Astrocyte (in vitro differentiated cells and primary cell): ENCODE results near the gene EFNA5. TPM values are rescaled to one million over a fixed set of nuclear protein-coding genes. Genes with fewer than 3 reads are reported as not detected.
"Not testable (repeated sequence)": the region's sequence is repeated elsewhere in the genome, so short reads cannot be mapped to it uniquely, and the experiment has no call there.

Source experiments
- DNase-seq: peaks from one replicate; pipeline ENCODE4 v3.0.0-alpha.2; 2010; ENCODE audit warnings: low read depth
- FAIRE-seq: peaks from 2 replicates; lab custom pipeline; 2011; peaks lifted over from hg19 to GRCh38; lab: Jason Lieb, UNC
- H2AFZ ChIP-seq: 2 replicates; pipeline ENCODE4 v1.6.0; 2012; ENCODE audit warnings: low read depth, low read length, inconsistent platforms
- H3K27ac ChIP-seq: 2 replicates; pipeline ENCODE4 v1.5.1; 2011; ENCODE audit warnings: low read depth, low read length, inconsistent platforms
- H3K27me3 ChIP-seq: 2 replicates; pipeline ENCODE4 v1.6.0; 2011; ENCODE audit warnings: low read length, inconsistent platforms; ENCODE audit not compliant: insufficient read depth
- H3K36me3 ChIP-seq: 2 replicates; pipeline ENCODE4 v1.5.1; 2011; ENCODE audit warnings: low read length, inconsistent platforms; ENCODE audit not compliant: insufficient read depth
- H3K4me1 ChIP-seq: 2 replicates; pipeline ENCODE4 v1.5.1; 2011; ENCODE audit warnings: low read length, inconsistent platforms; ENCODE audit not compliant: insufficient read depth
- H3K4me2 ChIP-seq: 2 replicates; pipeline ENCODE4 v1.6.0; 2012; ENCODE audit warnings: low read length, inconsistent platforms
- H3K4me3 ChIP-seq: 2 replicates; pipeline ENCODE4 v1.5.1; 2011; ENCODE audit warnings: low read depth, mild to moderate bottlenecking, low read length, inconsistent platforms; ENCODE audit not compliant: insufficient read depth
- H3K79me2 ChIP-seq: 2 replicates; pipeline ENCODE4 v1.6.0; 2012; ENCODE audit warnings: mild to moderate bottlenecking, low read length, inconsistent platforms; ENCODE audit not compliant: insufficient read depth
- H3K9ac ChIP-seq: 2 replicates; pipeline ENCODE4 v1.6.0; 2012; ENCODE audit warnings: mild to moderate bottlenecking, low read length, inconsistent platforms
- H3K9me3 ChIP-seq: 2 replicates; pipeline ENCODE4 v1.5.1; 2012; ENCODE audit warnings: low read depth, mild to moderate bottlenecking, low read length, inconsistent platforms; ENCODE audit not compliant: insufficient read depth
- H4K20me1 ChIP-seq: 2 replicates; pipeline ENCODE4 v1.6.0; 2012; ENCODE audit warnings: low read length, inconsistent platforms; ENCODE audit not compliant: insufficient read depth
- H3K27ac Mint-ChIP-seq: one replicate; pipeline ENCODE4 v1.8.0; 2021; ENCODE audit warnings: mild to moderate bottlenecking, mixed read lengths; ENCODE audit not compliant: unreplicated experiment
- H3K27me3 Mint-ChIP-seq: one replicate; pipeline ENCODE4 v1.8.0; 2021; ENCODE audit warnings: low read depth, mixed read lengths; ENCODE audit not compliant: unreplicated experiment
- H3K36me3 Mint-ChIP-seq: one replicate; pipeline ENCODE4 v1.8.0; 2021; ENCODE audit warnings: low read depth, mixed read lengths; ENCODE audit not compliant: unreplicated experiment
- H3K4me1 Mint-ChIP-seq: one replicate; pipeline ENCODE4 v1.8.0; 2021; ENCODE audit warnings: low read depth, mixed read lengths; ENCODE audit not compliant: unreplicated experiment
- H3K4me3 Mint-ChIP-seq: one replicate; pipeline ENCODE4 v1.8.0; 2021; ENCODE audit warnings: mild to moderate bottlenecking, moderate library complexity, mixed read lengths; ENCODE audit not compliant: unreplicated experiment
- H3K9me3 Mint-ChIP-seq: one replicate; pipeline ENCODE4 v1.8.0; 2021; ENCODE audit warnings: mild to moderate bottlenecking, mixed read lengths; ENCODE audit not compliant: unreplicated experiment
- EZH2 ChIP-seq: IDR thresholded peaks from 2 replicates; pipeline ENCODE4 v1.6.1; 2012; ENCODE audit warnings: mild to moderate bottlenecking, low read length, inconsistent platforms; ENCODE audit not compliant: insufficient read depth
- total RNA-seq: library from RNA; stranded (reverse); gene quantifications from 2 replicates; pipeline ENCODE4 v1.2.1, GENCODE V29; 2021
- TF ChIP-seq, protein P1 (sequence below): IDR thresholded peaks from 2 replicates; pipeline ENCODE4 v1.5.1; 2011; ENCODE audit warnings: low read depth, mild to moderate bottlenecking, inconsistent platforms, low read length, moderate library complexity; ENCODE audit not compliant: insufficient read depth

Gene EFNA5
- total RNA-seq, 1 donor from 2014 or later = 59.3 TPM

DNA sequence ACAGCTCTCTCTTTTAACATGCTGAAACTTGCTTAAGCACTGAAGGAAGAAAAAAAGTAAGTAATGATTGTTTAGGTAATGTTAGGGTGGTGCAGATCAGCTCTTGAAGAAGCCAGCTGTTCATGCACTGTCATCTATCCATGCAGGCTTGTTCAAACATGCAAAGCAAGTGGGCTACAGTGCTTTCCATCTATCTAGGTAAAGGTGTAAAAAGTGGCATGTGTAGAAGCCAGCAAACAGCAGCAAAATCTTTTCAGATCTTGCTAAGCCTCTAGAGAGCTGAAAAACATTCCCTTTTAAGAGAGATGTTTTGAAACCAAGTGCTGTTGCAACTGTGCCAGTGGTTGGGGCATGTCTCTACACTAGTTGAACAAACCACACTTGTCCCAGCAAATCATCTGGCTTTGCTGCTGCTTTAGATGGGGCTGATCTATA lies 214.4 kb downstream of the EFNA5 start:
- FAIRE-seq = no peak
- Histone ChIP-seq H2AFZ (no peak overlapping the region), H3K27ac (no peak overlapping the region), H3K27me3 (no peaks in the 10 kb centered on the region), H3K4me2 (no peak overlapping the region), H4K20me1 (no peaks in the 10 kb centered on the region), H3K9me3 (no peaks in the 10 kb centered on the region), H3K4me1 (peaks cover 7% of the 10 kb centered on the region), H3K79me2 (no peaks in the 10 kb centered on the region), H3K36me3 (no peaks in the 10 kb centered on the region), H3K9ac (no peak overlapping the region), H3K4me3 (no peak overlapping the region)
- Mint-ChIP-seq H3K27me3 (no peaks in the 10 kb centered on the region), H3K36me3 (no peaks in the 10 kb centered on the region), H3K9me3 (no peaks in the 10 kb centered on the region), H3K4me1 (peaks cover 47% of the 10 kb centered on the region), H3K27ac (peak overlapping the region; percentile 44), H3K4me3 (peak overlapping the region; percentile 29)
- DNase-seq = no peak
- no peak for TF ChIP-seq EZH2
- TF ChIP-seq, protein P1, sequence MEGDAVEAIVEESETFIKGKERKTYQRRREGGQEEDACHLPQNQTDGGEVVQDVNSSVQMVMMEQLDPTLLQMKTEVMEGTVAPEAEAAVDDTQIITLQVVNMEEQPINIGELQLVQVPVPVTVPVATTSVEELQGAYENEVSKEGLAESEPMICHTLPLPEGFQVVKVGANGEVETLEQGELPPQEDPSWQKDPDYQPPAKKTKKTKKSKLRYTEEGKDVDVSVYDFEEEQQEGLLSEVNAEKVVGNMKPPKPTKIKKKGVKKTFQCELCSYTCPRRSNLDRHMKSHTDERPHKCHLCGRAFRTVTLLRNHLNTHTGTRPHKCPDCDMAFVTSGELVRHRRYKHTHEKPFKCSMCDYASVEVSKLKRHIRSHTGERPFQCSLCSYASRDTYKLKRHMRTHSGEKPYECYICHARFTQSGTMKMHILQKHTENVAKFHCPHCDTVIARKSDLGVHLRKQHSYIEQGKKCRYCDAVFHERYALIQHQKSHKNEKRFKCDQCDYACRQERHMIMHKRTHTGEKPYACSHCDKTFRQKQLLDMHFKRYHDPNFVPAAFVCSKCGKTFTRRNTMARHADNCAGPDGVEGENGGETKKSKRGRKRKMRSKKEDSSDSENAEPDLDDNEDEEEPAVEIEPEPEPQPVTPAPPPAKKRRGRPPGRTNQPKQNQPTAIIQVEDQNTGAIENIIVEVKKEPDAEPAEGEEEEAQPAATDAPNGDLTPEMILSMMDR = no peak

- Histone ChIP-seq H3K9me3 (no peaks in the 10 kb centered on the region), H3K4me1 (peaks cover 7% of the 10 kb centered on the region), H3K79me2 (no peaks in the 10 kb centered on the region), H3K9ac (no peak overlapping the region), H3K36me3 (no peaks in the 10 kb centered on the region), H2AFZ (no peak overlapping the region), H3K4me3 (no peak overlapping the region), H3K27ac (no peak overlapping the region), H3K4me2 (peak overlapping the region; percentile 10), H3K27me3 (no peaks in the 10 kb centered on the region), H4K20me1 (no peaks in the 10 kb centered on the region)
- peaks cover 37% of the 10 kb centered on the region for H3K4me1 Mint-ChIP-seq
- DNase-seq = peak; percentile 48
- no peaks in the 10 kb centered on the region for H3K27me3 Mint-ChIP-seq
- no peak for TF ChIP-seq EZH2
- TF ChIP-seq, protein P1 = no peak
- peak overlapping the region; percentile 44 for H3K27ac Mint-ChIP-seq
- H3K9me3 Mint-ChIP-seq = no peaks in the 10 kb centered on the region
- no peak overlapping the region for H3K4me3 Mint-ChIP-seq
- no peaks in the 10 kb centered on the region for H3K36me3 Mint-ChIP-seq
- no peak for FAIRE-seq
Observed at GRCh38 chr5:107455111-107455544, 215.6 kb downstream of the EFNA5 start.

DNA sequence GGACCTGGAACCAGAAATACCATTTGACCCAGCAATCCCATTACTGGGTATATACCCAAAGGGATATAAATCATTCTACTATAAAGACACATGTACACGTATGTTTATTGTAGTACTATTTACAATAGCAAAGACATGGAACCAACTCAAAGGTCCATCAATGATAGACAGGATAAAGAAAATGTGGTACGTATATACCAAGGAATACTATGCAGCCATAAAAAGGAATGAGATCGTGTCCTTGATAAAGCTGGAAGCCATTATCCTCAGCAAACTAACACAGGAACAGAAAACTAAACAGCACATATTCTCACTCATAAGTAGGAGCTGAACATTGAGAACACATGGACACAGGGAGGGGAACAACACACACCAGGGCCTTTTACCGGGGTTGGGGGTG lies 218.9 kb downstream of the EFNA5 start:
- not testable (repeated sequence) for H2AFZ ChIP-seq, H3K27me3 ChIP-seq, DNase-seq, H3K9me3 Mint-ChIP-seq, H3K27me3 Mint-ChIP-seq, H3K4me2 ChIP-seq, H3K27ac ChIP-seq, H3K4me1 ChIP-seq, H3K36me3 Mint-ChIP-seq, H3K4me3 ChIP-seq, H3K9me3 ChIP-seq, H3K4me3 Mint-ChIP-seq, H3K9ac ChIP-seq, H3K36me3 ChIP-seq, H3K79me2 ChIP-seq, FAIRE-seq, H4K20me1 ChIP-seq, H3K27ac Mint-ChIP-seq
- H3K4me1 Mint-ChIP-seq = peaks cover 30% of the 10 kb centered on the region
